ENCODE data around the gene KARS1.

Gene KARS1

GRCh38 chr16:75588716-75589115, 58.7 kb downstream of the KARS1 start:
- DNase-seq (ENCODE audit: low spot score) (no peak), FAIRE-seq (no peak)

GRCh38 chr16:75584108-75584507, 63.4 kb downstream of the KARS1 start:
- FAIRE-seq = no peak
- DNase-seq (ENCODE audit: low spot score) = no peak

GRCh38 chr16:75579281-75579834, 68.1 kb downstream of the KARS1 start:
- DNase-seq (ENCODE audit: low spot score) (no peak), FAIRE-seq (no peak)

- DNase-seq (ENCODE audit: low spot score) (no peak), FAIRE-seq (no peak)
Measured at GRCh38 chr16:75578725-75579124, 68.7 kb downstream of the KARS1 start.

- DNase-seq (ENCODE audit: low spot score) (no peak), FAIRE-seq (no peak)
Measured at GRCh38 chr16:75578212-75578611, 69.3 kb downstream of the KARS1 start.
